Mesendoderm (in vitro differentiated cells): Measurements from ENCODE around the gene CLC.

ENCODE experiments used
- DNase-seq: peaks from one replicate; pipeline ENCODE4 v3.0.0; 2013
- H2AK5ac ChIP-seq: 2 replicates; pipeline ENCODE4 v1.6.1; 2013; ENCODE audit warnings: low read length, inconsistent platforms
- H2BK120ac ChIP-seq: 2 replicates; pipeline ENCODE4 v1.6.1; 2013; ENCODE audit warnings: low read depth, mild to moderate bottlenecking, low read length, moderate library complexity, mixed read lengths
- H2BK15ac ChIP-seq: replicated peaks from 2 replicates; pipeline ENCODE4 v1.6.1; 2013; ENCODE audit warnings: low read depth, mild to moderate bottlenecking, moderate library complexity
- H2BK5ac ChIP-seq: 2 replicates; pipeline ENCODE4 v1.6.1; 2013; ENCODE audit warnings: low read length, inconsistent platforms
- H3K18ac ChIP-seq: 2 replicates; pipeline ENCODE4 v1.6.1; 2013; ENCODE audit warnings: mild to moderate bottlenecking, low read length, mixed read lengths
- H3K23ac ChIP-seq: one replicate; pipeline ENCODE4 v1.6.1; 2013; ENCODE audit warnings: low read length
- H3K27ac ChIP-seq: 2 replicates; pipeline ENCODE4 v1.5.1; 2013; ENCODE audit warnings: low read depth, mild to moderate bottlenecking, inconsistent platforms, low read length, moderate library complexity
- H3K27me3 ChIP-seq: 2 replicates; pipeline ENCODE4 v1.6.1; 2013; ENCODE audit warnings: low read length, control low read depth, mild to moderate bottlenecking, inconsistent platforms; ENCODE audit not compliant: insufficient read depth, poor library complexity
- H3K36me3 ChIP-seq: 2 replicates; pipeline ENCODE4 v1.6.1; 2013; ENCODE audit warnings: low read length, inconsistent platforms; ENCODE audit not compliant: control insufficient read depth, insufficient read depth
- H3K4ac ChIP-seq: one replicate; pipeline ENCODE4 v1.6.1; 2013; ENCODE audit warnings: low read depth, mild to moderate bottlenecking, low read length, moderate library complexity
- H3K4me1 ChIP-seq: 2 replicates; pipeline ENCODE4 v1.6.1; 2013; ENCODE audit warnings: low read depth, low read length, inconsistent platforms; ENCODE audit not compliant: control insufficient read depth
- H3K4me2 ChIP-seq: 2 replicates; pipeline ENCODE4 v1.6.1; 2013; ENCODE audit warnings: low read length
- H3K4me3 ChIP-seq: 2 replicates; pipeline ENCODE4 v1.5.1; 2013; ENCODE audit warnings: mild to moderate bottlenecking, low read length
- H3K56ac ChIP-seq: one replicate; pipeline ENCODE4 v1.6.1; 2013; ENCODE audit warnings: low read length
- H3K79me1 ChIP-seq: 2 replicates; pipeline ENCODE4 v1.6.1; 2013; ENCODE audit warnings: low read length, inconsistent platforms
- H3K79me2 ChIP-seq: 2 replicates; pipeline ENCODE4 v1.6.1; 2013; ENCODE audit warnings: mild to moderate bottlenecking, low read length; ENCODE audit not compliant: control insufficient read depth, insufficient read depth
- H3K9ac ChIP-seq: 2 replicates; pipeline ENCODE4 v1.6.1; 2013; ENCODE audit warnings: low read length, inconsistent platforms
- H4K5ac ChIP-seq: one replicate; pipeline ENCODE4 v1.6.1; 2013; ENCODE audit warnings: low read length
- H4K8ac ChIP-seq: one replicate; pipeline ENCODE4 v1.6.1; 2013; ENCODE audit warnings: low read depth, mild to moderate bottlenecking, control low read depth, low read length, moderate library complexity
- WGBS: extraction: QIAGEN DNeasy Blood & Tissue Kit; methylation state at CpG from one replicate; pipeline ENCODE4 v1.1.7; 2013; ENCODE audit warnings: low lambda C conversion rate, missing lambda C conversion rate; ENCODE audit not compliant: insufficient coverage; ENCODE audit errors: extremely low coverage; 5-methylcytosine and 5-hydroxymethylcytosine counted together

CLC gene

DNA sequence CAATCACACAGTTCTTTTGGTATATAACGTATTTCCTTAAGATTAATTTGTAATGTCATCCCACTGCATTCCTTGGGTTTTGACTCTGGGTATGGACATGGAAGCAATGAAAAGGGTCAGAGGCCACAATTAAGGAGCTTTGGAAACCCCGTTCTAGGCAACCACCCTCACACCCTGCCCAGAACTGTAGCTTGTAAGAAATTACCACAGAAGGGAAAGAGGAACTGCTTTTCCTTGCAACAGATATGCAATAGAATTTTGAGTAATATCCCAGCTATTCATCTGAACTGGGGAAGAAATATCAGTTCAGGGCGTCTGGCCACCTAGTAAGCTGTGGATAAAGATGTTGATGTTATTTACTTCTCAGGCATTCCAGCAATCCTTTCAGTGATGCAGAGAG is 985 bp upstream of the CLC start:
- Histone ChIP-seq H4K8ac (no peak overlapping the region), H3K18ac (no peak overlapping the region), H3K56ac (no peak overlapping the region), H2BK5ac (no peak overlapping the region), H3K4me1 (no peaks in the 10 kb centered on the region), H2BK120ac (no peak overlapping the region), H2AK5ac (no peak overlapping the region), H3K4me2 (no peak overlapping the region), H3K4ac (no peak overlapping the region), H2BK15ac (no peak overlapping the region), H4K5ac (no peak overlapping the region), H3K27ac (no peak overlapping the region), H3K23ac (no peak overlapping the region), H3K36me3 (no peaks in the 10 kb centered on the region), H3K4me3 (no peak overlapping the region), H3K9ac (no peak overlapping the region), H3K79me1 (no peaks in the 10 kb centered on the region), H3K27me3 (no peaks in the 10 kb centered on the region), H3K79me2 (no peaks in the 10 kb centered on the region)
- no peak for DNase-seq
- no CpG with 5 or more reads among the region's 3 CpGs for WGBS

DNA sequence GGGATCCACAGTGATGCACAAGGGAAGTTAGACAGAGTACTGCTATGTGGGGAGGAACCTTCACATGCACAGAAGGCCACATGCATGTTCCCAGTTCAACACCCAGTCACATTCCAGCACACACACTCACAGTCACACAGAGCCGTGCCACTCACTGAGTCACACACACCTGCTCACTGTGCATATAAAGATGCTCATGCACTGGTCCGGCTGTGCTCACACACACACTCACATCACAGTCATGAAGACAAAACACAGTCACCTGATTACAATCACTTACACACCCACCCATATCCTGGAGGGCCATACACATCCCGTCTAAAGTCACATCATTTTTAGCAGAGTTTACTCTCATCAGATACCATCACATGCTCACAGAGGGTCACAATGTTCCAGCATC is 478 bp downstream of the CLC start:
- DNase-seq: no peak
- no CpG with 5 or more reads among the region's 3 CpGs for WGBS
- Histone ChIP-seq H4K5ac (no peak overlapping the region), H3K9ac (no peak overlapping the region), H2BK5ac (no peak overlapping the region), H3K4me2 (no peak overlapping the region), H3K4me3 (no peak overlapping the region), H3K79me2 (no peaks in the 10 kb centered on the region), H3K56ac (no peak overlapping the region), H3K18ac (no peak overlapping the region), H3K4ac (no peak overlapping the region), H3K79me1 (no peaks in the 10 kb centered on the region), H3K27me3 (no peaks in the 10 kb centered on the region), H3K4me1 (no peaks in the 10 kb centered on the region), H3K27ac (no peak overlapping the region), H2BK120ac (no peak overlapping the region), H3K36me3 (no peaks in the 10 kb centered on the region), H3K23ac (no peak overlapping the region), H2AK5ac (no peak overlapping the region), H4K8ac (no peak overlapping the region), H2BK15ac (no peak overlapping the region)

DNA sequence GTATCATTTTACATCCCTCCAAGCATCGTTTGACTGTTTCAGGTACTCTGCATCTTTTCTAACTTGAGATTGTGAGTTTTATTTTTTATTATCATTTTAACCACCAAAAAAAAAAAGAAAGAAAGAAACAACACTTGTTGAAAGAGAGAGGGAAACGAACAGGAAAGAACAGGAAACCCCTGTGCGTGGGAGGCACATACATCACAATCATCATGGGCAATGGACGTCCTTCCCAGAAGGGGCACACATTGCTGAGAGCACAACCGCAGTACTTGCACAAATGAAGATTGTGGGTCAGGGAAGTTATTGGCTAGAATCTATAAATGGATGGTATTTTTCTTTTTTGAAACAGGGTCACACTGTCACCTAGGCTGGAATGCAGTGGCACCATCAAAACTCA is 1.7 kb downstream of the CLC start:
- WGBS: no CpG with 5 or more reads among the region's 5 CpGs
- Histone ChIP-seq H4K5ac (no peak overlapping the region), H4K8ac (no peak overlapping the region)

DNA sequence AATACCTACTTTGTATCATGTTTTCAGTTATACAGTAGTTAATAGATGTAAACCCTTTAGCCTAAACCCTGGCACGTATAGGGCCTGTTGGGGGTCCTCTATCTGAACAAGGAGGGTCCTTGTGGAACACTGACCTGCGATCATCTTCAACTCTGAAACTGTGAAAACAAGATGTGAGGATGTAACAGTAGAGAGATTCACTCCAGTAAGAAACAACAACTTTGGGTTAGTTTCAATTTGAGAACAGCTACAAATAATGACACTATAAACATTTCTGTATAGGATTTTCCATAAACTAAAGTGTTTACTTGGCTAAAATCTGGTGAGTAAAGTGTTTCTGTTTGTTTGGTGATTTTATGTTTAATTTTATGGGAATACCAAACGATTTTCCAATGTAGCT is 2.1 kb downstream of the CLC start:
- no peak overlapping the region for H3K18ac ChIP-seq
- H3K4me3 ChIP-seq: no peak overlapping the region
- H3K27me3 ChIP-seq: no peaks in the 10 kb centered on the region
- no peaks in the 10 kb centered on the region for H3K79me1 ChIP-seq
- no peaks in the 10 kb centered on the region for H3K36me3 ChIP-seq
- H2AK5ac ChIP-seq: no peak overlapping the region
- H3K56ac ChIP-seq: no peak overlapping the region
- no peak overlapping the region for H2BK120ac ChIP-seq
- no peak overlapping the region for H2BK15ac ChIP-seq
- no peaks in the 10 kb centered on the region for H3K79me2 ChIP-seq
- no peak for DNase-seq
- WGBS: no CpG with 5 or more reads among the region's 3 CpGs
- H3K4me2 ChIP-seq: no peak overlapping the region
- no peak overlapping the region for H3K9ac ChIP-seq
- H4K5ac ChIP-seq: no peak overlapping the region
- H3K27ac ChIP-seq: no peak overlapping the region
- H2BK5ac ChIP-seq: no peak overlapping the region
- no peak overlapping the region for H3K4ac ChIP-seq
- H3K4me1 ChIP-seq: no peaks in the 10 kb centered on the region
- no peak overlapping the region for H4K8ac ChIP-seq
- no peak overlapping the region for H3K23ac ChIP-seq

More for the DNA sequence above, 1.7 kb downstream of the CLC start:
- no peak overlapping the region for H3K23ac ChIP-seq
- H3K56ac ChIP-seq: no peak overlapping the region
- no peak overlapping the region for H3K4me2 ChIP-seq
- H3K79me1 ChIP-seq: no peaks in the 10 kb centered on the region
- H3K4me3 ChIP-seq: no peak overlapping the region
- H3K4ac ChIP-seq: no peak overlapping the region
- no peak for DNase-seq
- H3K36me3 ChIP-seq: no peaks in the 10 kb centered on the region
- no peak overlapping the region for H2BK15ac ChIP-seq
- H3K18ac ChIP-seq: no peak overlapping the region
- H2BK120ac ChIP-seq: no peak overlapping the region
- H2AK5ac ChIP-seq: no peak overlapping the region
- no peaks in the 10 kb centered on the region for H3K27me3 ChIP-seq
- no peak overlapping the region for H3K27ac ChIP-seq
- H3K9ac ChIP-seq: no peak overlapping the region
- no peaks in the 10 kb centered on the region for H3K4me1 ChIP-seq
- no peak overlapping the region for H2BK5ac ChIP-seq
- H3K79me2 ChIP-seq: no peaks in the 10 kb centered on the region

DNA sequence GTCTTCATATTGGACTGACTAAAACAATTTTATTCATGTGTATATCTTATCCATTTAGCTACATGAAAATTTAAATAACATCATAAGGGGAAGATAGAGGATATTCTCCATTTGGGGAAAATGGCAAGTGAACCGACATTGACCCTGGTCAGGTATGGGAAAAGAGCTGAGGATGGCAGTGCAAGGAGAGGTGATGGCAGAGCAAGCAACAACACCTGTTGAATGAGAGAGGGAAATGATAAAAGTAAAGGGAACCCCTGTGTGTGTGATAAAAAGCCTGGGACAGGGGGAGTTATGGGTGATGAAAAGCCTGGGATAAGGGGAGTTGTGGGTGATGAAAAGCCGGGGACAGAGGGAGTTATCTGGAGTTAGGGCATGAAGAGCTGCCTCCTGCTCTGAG is 4.0 kb downstream of the CLC start:
- Histone ChIP-seq H3K4ac (no peak overlapping the region), H3K56ac (no peak overlapping the region), H2AK5ac (no peak overlapping the region), H3K27me3 (no peaks in the 10 kb centered on the region), H4K8ac (no peak overlapping the region), H3K4me2 (no peak overlapping the region), H4K5ac (no peak overlapping the region), H3K18ac (no peak overlapping the region), H2BK5ac (no peak overlapping the region), H3K23ac (no peak overlapping the region), H3K4me3 (no peak overlapping the region), H2BK15ac (no peak overlapping the region), H3K79me2 (no peaks in the 10 kb centered on the region), H3K9ac (no peak overlapping the region), H3K79me1 (no peaks in the 10 kb centered on the region), H3K36me3 (no peaks in the 10 kb centered on the region), H3K27ac (no peak overlapping the region), H3K4me1 (no peaks in the 10 kb centered on the region), H2BK120ac (no peak overlapping the region)
- DNase-seq: no peak
- no CpG with 5 or more reads among the region's 2 CpGs for WGBS

DNA sequence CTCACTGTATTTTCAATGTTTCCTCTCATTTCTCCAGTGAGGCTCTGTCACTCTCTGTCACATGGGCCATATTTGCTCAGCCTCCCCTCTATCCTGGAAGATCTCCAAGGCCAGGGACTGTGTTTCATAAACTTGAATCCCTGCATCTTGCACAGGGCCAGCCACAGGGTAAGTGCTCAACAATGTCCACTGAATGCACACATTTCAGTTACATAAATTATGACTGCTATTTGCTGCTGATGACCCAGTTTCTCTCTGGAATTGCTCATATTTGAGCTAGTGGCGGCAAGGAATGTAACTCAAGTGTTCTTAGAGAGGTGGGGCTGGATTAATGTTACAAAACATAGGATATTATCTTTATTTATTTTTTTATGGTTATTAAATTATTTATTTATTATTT is 6.1 kb downstream of the CLC start:
- H3K9ac ChIP-seq: no peak overlapping the region
- H3K4me2 ChIP-seq: no peak overlapping the region
- no peaks in the 10 kb centered on the region for H3K4me1 ChIP-seq
- no peak overlapping the region for H3K4ac ChIP-seq
- no peak overlapping the region for H3K4me3 ChIP-seq
- no peak overlapping the region for H4K5ac ChIP-seq
- H3K79me1 ChIP-seq: no peaks in the 10 kb centered on the region
- no peaks in the 10 kb centered on the region for H3K79me2 ChIP-seq
- no peak overlapping the region for H2BK120ac ChIP-seq
- H3K18ac ChIP-seq: no peak overlapping the region
- H2BK15ac ChIP-seq: no peak overlapping the region
- no peak overlapping the region for H2AK5ac ChIP-seq
- WGBS: no CpG with 5 or more reads among the region's 1 CpG
- no peaks in the 10 kb centered on the region for H3K36me3 ChIP-seq
- no peak overlapping the region for H3K23ac ChIP-seq
- no peak overlapping the region for H3K27ac ChIP-seq
- H4K8ac ChIP-seq: no peak overlapping the region
- no peak for DNase-seq
- H2BK5ac ChIP-seq: no peak overlapping the region
- no peaks in the 10 kb centered on the region for H3K27me3 ChIP-seq
- no peak overlapping the region for H3K56ac ChIP-seq
